ENCODE data around the gene GGCX. TPM values are rescaled to one million over a fixed set of nuclear protein-coding genes. Genes with fewer than 3 reads are reported as not detected.

GGCX gene
- total and polyA plus RNA-seq, 9 of the 15 experiments (the other 6 are each of a cell fraction or from before 2014, with no cell fraction given): 14.4 to 47.1 (median 28.1) TPM

DNA sequence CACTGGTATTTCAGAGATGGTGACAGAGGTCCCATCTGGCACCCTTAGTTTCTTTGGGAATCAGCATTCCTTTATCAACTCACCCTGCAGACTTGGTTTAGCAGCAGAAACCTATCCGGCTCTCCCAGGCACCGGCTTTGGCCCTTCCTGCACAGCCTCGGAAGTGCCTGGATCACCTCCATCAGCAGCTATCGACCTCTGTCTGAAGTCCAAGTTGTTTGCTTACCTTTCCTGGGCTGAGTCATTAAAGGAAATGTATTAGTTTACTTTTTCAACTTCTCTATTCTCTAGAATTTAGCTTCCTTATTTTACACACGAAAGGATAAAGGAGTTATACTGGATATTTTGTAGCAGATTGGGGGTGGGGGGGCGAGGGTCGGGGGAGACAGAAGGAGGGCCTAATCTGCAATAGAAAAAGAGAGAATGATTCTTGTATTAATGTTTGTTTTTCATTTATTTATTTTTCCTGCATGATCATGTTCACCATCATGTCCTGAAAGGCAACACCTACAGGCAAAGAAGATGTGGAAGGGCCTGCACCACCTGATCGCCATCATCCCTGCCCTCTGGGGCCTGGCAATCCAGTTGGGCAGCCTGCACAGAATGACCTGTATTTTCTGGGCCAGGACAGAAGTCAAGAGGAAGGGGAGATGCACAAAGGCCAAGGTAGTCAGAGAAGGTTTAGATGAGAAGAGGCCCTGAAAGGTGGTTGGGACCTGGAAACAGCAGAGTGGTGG lies 44.5 kb downstream of the GGCX start:
- H3K4me1 ChIP-seq (replicated peaks in 1 of 2; ENCODE audit: control insufficient read depth in 2 of 2, insufficient read depth in 2 of 2, low read length in 2 of 2): peaks cover 4 to 7% of the 10 kb centered on the region in 2 experiments; a peak in 2 of 5 replicates
- BruUV-seq (replicated peaks): no TSS peak
- no peak for TF ChIP-seq HCFC1 (IDR thresholded peaks at IDR 0.05; ENCODE audit: low read depth, low read length)
- TF ChIP-seq DACH1 (IDR thresholded peaks at IDR 0.05; ENCODE audit: partially characterized antibody): no peak
- TF ChIP-seq, protein P1, sequence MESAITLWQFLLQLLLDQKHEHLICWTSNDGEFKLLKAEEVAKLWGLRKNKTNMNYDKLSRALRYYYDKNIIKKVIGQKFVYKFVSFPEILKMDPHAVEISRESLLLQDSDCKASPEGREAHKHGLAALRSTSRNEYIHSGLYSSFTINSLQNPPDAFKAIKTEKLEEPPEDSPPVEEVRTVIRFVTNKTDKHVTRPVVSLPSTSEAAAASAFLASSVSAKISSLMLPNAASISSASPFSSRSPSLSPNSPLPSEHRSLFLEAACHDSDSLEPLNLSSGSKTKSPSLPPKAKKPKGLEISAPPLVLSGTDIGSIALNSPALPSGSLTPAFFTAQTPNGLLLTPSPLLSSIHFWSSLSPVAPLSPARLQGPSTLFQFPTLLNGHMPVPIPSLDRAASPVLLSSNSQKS (CRISPR knock-in tag; IDR thresholded peaks at IDR 0.05): no peak
- TF ChIP-seq NR0B1 (IDR thresholded peaks at IDR 0.05; ENCODE audit: partially characterized antibody): no peak
- no peak for TF ChIP-seq DEAF1 (CRISPR knock-in tag; IDR thresholded peaks at IDR 0.05)
- TF ChIP-seq ZBTB49 (CRISPR knock-in tag; IDR thresholded peaks at IDR 0.05; ENCODE audit: borderline replicate concordance): no peak
- no peak for TF ChIP-seq CBX3 (IDR thresholded peaks at IDR 0.05; ENCODE audit: borderline replicate concordance in 1 of 2, low read length in 2 of 2)
- no peak for TF ChIP-seq SAP30 (IDR thresholded peaks at IDR 0.05; ENCODE audit: borderline replicate concordance, insufficient read depth, low read depth, low read length, poor library complexity, severe bottlenecking)
- no peak for TF ChIP-seq TEAD2 (tag; IDR thresholded peaks at IDR 0.05)
- no peak for TF ChIP-seq ZEB2 (IDR thresholded peaks at IDR 0.05)
- no peak for TF ChIP-seq TAF7 (tag; IDR thresholded peaks at IDR 0.05)
- TF ChIP-seq THAP12 (CRISPR knock-in tag; IDR thresholded peaks at IDR 0.05): no peak

More for the DNA sequence above, 44.5 kb downstream of the GGCX start:
- Histone ChIP-seq H2AFZ (ENCODE audit: low read depth, low read length) (peak overlapping the region; percentile 53; the same call in 1 of the 2 replicates), H3K79me2 (ENCODE audit: control insufficient read depth, insufficient read depth, low read length) (no peaks in the 10 kb centered on the region), H3K9me3 (replicated peaks; ENCODE audit: control insufficient read depth, insufficient read depth, low read depth, low read length) (no peaks in the 10 kb centered on the region), H3K27me3 (ENCODE audit: control insufficient read depth in 2 of 2, insufficient read depth in 2 of 2, low read length in 2 of 2) (no peaks in the 10 kb centered on the region), H4K20me1 (replicated peaks; ENCODE audit: control insufficient read depth, insufficient read depth, low read length) (no peaks in the 10 kb centered on the region), H3K4me2 (ENCODE audit: insufficient read depth, low read length) (no peak overlapping the region), H3K9ac (ENCODE audit: insufficient read depth in 1 of 2, low read depth in 2 of 2, low read length in 2 of 2) (no peak overlapping the region; a peak in 1 of 4 replicates), H3K4me3 (no peak overlapping the region), H3K27ac (ENCODE audit: extremely low read depth, low read depth, low read length) (no peak overlapping the region), H3K9me1 (ENCODE audit: control insufficient read depth, insufficient read depth, low read length) (no peaks in the 10 kb centered on the region), H3K36me3 (ENCODE audit: control insufficient read depth, insufficient read depth, low read length) (no peaks in the 10 kb centered on the region)
- no peak for FAIRE-seq
- ChIA-PET POLR2A (interaction anchor here (0.6 to 1.8 kb wide), 6 partner anchors 9 to 84 kb away, joined by 3 to 11 read pairs (median 4); partner anchors contain the start of gene MAT2A), CTCF (ENCODE audit: low intra/inter-chr PET ratio) (no interaction called here)
- intact Hi-C loops (cut with micrococcal nuclease): no loop called here
- DNase-seq (ENCODE audit: extremely low read depth in 1 of 4, low spot score in 3 of 4): no peak
- WGBS (ENCODE audit: insufficient coverage, low coverage, missing lambda C conversion rate): 37% methylated on average over 8 of the region's 8 CpGs
- ATAC-seq: no peak
- in situ Hi-C loops (cut with MboI): no loop called here

Measured in K562 (cell line).